ENCODE data around the gene LAIR2. TPM values are rescaled to one million over a fixed set of nuclear protein-coding genes. Genes with fewer than 3 reads are reported as not detected.

Gene LAIR2
- total RNA-seq, 1 experiment from 2014 or later: not detected

DNA sequence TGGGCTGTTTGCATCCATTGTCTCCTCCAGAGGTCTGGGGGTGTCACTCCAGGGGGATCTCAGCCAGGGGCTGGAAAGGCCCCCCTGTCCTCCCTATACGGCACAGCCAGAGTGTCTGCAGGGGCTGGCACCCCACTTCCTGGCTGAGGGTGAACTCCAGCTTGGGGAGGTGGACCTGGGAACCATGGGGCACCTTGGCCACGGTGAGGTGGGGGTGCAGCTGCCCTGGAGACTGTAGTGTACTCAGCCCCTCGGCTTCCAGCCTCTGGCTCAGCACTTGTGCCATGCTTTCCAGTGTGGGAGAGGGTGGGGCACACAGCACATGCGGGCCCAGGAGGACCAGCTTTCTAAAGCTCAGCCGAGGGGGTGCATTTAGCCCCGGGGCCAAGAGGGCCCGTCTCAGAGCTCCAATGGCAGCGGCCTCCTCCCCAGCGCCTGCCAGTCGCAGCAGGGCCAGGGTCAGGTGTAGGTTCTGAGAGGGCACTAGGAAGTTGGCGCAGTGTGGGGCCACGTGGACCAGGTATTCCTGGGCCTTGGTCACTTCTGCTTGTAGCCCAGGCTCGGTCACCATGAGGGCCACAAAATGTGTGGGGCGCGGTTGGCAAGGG, 40.5 kb upstream of the LAIR2 start:
- DNase-seq: peak; percentile 49 to 53
- Histone ChIP-seq H3F3A (ENCODE audit: insufficient read depth, low read depth) (peaks cover 47% of the 10 kb centered on the region; the same call in 1 of the 2 replicates), H3K4me1 (replicated peaks; ENCODE audit: insufficient read depth) (peaks cover 18% of the 10 kb centered on the region), H3K36me3 (ENCODE audit: low read depth) (peaks cover 9% of the 10 kb centered on the region; the same call in 1 of the 2 replicates), H3K27ac (peak overlapping the region; percentile 89), H3K9me3 (ENCODE audit: insufficient read depth, low read depth) (no peaks in the 10 kb centered on the region), H3K27me3 (ENCODE audit: insufficient read depth, low read depth) (no peaks in the 10 kb centered on the region), H3K4me2 (peak overlapping the region; percentile 86), H3K9me2 (ENCODE audit: insufficient read depth) (no peaks in the 10 kb centered on the region), H4K20me1 (ENCODE audit: insufficient read depth) (peaks cover 40% of the 10 kb centered on the region), H3K4me3 (peak overlapping the region; percentile 77), H3K79me2 (ENCODE audit: low read depth) (peaks cover 37% of the 10 kb centered on the region), H2AFZ (no peak overlapping the region)
- no peak for TF ChIP-seq EZH2 (IDR thresholded peaks at IDR 0.05; ENCODE audit: low read depth)
- TF ChIP-seq, protein P1, sequence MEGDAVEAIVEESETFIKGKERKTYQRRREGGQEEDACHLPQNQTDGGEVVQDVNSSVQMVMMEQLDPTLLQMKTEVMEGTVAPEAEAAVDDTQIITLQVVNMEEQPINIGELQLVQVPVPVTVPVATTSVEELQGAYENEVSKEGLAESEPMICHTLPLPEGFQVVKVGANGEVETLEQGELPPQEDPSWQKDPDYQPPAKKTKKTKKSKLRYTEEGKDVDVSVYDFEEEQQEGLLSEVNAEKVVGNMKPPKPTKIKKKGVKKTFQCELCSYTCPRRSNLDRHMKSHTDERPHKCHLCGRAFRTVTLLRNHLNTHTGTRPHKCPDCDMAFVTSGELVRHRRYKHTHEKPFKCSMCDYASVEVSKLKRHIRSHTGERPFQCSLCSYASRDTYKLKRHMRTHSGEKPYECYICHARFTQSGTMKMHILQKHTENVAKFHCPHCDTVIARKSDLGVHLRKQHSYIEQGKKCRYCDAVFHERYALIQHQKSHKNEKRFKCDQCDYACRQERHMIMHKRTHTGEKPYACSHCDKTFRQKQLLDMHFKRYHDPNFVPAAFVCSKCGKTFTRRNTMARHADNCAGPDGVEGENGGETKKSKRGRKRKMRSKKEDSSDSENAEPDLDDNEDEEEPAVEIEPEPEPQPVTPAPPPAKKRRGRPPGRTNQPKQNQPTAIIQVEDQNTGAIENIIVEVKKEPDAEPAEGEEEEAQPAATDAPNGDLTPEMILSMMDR (conservative IDR thresholded peaks at IDR 0.05): no peak
- ChIA-PET CTCF (interaction anchor here (0.6 to 1.0 kb wide), 4 partner anchors 13 to 626 kb away, joined by 3 to 10 read pairs (median 4); partner anchors contain the start of gene LENG8), POLR2A (ENCODE audit: unreplicated experiment) (interaction anchor here (1.5 kb wide), 1 partner anchor 30 kb away, joined by 3 read pairs; no protein-coding TSS in a partner anchor)
- no TSS peak for BruUV-seq (replicated peaks)
- intact Hi-C loops (cut with micrococcal nuclease; ENCODE audit: unreplicated experiment): loop anchor here (2.0 to 10.0 kb wide), 5 partner anchors 297 to 1013 kb away; partner anchors contain the start of genes KMT5C, MYADM, RDH13 and ZNF628

DNA sequence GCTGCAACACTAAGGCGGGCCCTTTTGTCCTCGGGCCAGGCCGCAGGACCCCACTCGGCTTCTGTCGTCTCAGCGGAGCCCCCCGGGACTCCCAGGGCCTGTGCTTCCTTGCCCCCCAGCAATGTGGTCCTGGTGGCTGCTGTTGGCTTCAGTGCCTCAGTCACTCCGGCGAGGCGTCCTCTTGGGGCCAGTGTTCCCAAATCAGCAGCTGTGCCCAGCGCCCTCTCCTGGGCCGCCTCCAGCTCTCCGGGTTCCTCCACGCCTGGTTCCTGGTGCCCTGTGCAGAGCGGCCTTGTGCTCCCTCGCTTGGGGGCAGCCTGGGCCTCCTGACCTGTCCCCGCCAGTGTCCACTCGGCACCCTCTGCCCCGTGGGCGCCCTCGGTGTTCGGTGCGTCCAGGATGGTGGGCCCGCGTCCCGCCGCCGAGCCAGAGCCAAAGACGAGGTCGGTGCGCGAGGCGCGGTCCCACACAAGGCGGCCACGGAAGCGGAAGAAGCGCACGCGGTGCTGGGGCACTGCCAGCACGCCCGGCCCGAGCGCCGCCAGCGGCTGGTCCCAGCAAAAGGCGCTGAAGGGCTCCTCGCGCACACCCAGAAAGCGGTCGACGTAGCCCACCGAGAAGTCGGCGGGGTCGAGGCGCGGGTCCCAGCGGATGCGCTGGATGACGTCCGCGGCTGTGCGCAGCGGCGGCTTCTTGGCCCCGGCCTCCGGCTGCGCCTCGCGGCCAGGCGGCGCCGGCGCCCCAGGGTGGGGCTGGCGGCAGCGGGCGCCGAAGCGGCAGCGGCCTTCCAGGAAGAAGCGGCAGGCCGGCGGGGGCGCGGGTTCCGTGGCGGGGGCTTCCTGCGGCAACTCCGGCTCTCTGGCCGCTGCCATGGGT, 39.7 kb upstream of the LAIR2 start:
- Histone ChIP-seq H3K4me1 (replicated peaks; ENCODE audit: insufficient read depth) (peaks cover 18% of the 10 kb centered on the region), H3K9me2 (ENCODE audit: insufficient read depth) (no peaks in the 10 kb centered on the region), H3K4me3 (peak overlapping the region; percentile 77), H3K4me2 (peak overlapping the region; percentile 86), H3K27ac (peak overlapping the region; percentile 89), H4K20me1 (ENCODE audit: insufficient read depth) (peaks cover 38% of the 10 kb centered on the region), H3K79me2 (ENCODE audit: low read depth) (peaks cover 37% of the 10 kb centered on the region), H3F3A (ENCODE audit: insufficient read depth, low read depth) (peaks cover 47% of the 10 kb centered on the region), H3K36me3 (ENCODE audit: low read depth) (0 out of 2 replicates have a peak, but pooled peaks cover 5% of the 10 kb centered on the region), H2AFZ (peak overlapping the region; percentile 68; the same call in 1 of the 2 replicates), H3K27me3 (ENCODE audit: insufficient read depth, low read depth) (no peaks in the 10 kb centered on the region), H3K9me3 (ENCODE audit: insufficient read depth, low read depth) (no peaks in the 10 kb centered on the region)
- POLR2A ChIA-PET (ENCODE audit: unreplicated experiment): interaction anchor here (0.6 to 1.5 kb wide), 8 partner anchors 14 to 1191 kb away, joined by 3 to 35 read pairs (median 4); partner anchors contain the start of genes LENG8 and MBOAT7
- peak; percentile 47 to 72 for DNase-seq
- BruUV-seq (replicated peaks): TSS peak; percentile 66
- TF ChIP-seq EZH2 (IDR thresholded peaks at IDR 0.05; ENCODE audit: low read depth): no peak
- TF ChIP-seq, protein P1 (conservative IDR thresholded peaks at IDR 0.05): peak; percentile 55; the same call in 1 of the 2 replicates
- intact Hi-C loops (cut with micrococcal nuclease; ENCODE audit: unreplicated experiment): loop anchor here (1.0 to 10.0 kb wide), 6 partner anchors 14 to 1012 kb away; partner anchors contain the start of genes KMT5C, LENG8, MYADM and RDH13
- CTCF ChIA-PET: interaction anchor here (0.6 to 1.0 kb wide), 4 partner anchors 10 to 1085 kb away, joined by 3 to 5 read pairs (median 4); partner anchors contain the start of genes CDC42EP5 and LENG8

Measured in PC-9 (cell line).